A172 (cell line): ENCODE measurements around the gene TMEM243. TPM values are rescaled to one million over a fixed set of nuclear protein-coding genes. Genes with fewer than 3 reads are reported as not detected.
"Not testable (repeated sequence)": the region's sequence is repeated elsewhere in the genome, so short reads cannot be mapped to it uniquely, and the experiment has no call there.

Experiments
- DNase-seq: peaks from one replicate; pipeline ENCODE4 v3.0.0-alpha.2; 2015; ENCODE audit warnings: low spot score
- total RNA-seq: library from RNA; depleted of rRNA; stranded (reverse); fragments of >200 nt; shearing (Covaris generic); gene quantifications from 2 replicates; pipeline ENCODE4 v1.2.3, GENCODE V29; 2014

The TMEM243 gene
- total RNA-seq, 1 experiment from 2014 or later: 22.8 TPM

GRCh38 chr7:87212498-87212897 lies 7.0 kb downstream of the TMEM243 start:
- no peak for DNase-seq

GRCh38 chr7:87210506-87210905 lies 9.0 kb downstream of the TMEM243 start:
- DNase-seq: no peak

GRCh38 chr7:87209295-87209924 lies 10.1 kb downstream of the TMEM243 start:
- no peak for DNase-seq

- DNase-seq: peak; percentile 59
Observed at GRCh38 chr7:87206361-87206760, 13.2 kb downstream of the TMEM243 start.

GRCh38 chr7:87205701-87206100 lies 13.8 kb downstream of the TMEM243 start:
- not testable (repeated sequence) for DNase-seq

- DNase-seq: no peak
Observed at GRCh38 chr7:87204933-87205332, 14.6 kb downstream of the TMEM243 start.

GRCh38 chr7:87203929-87204328 lies 15.6 kb downstream of the TMEM243 start:
- DNase-seq: not testable (repeated sequence)

GRCh38 chr7:87202705-87203104 lies 16.8 kb downstream of the TMEM243 start:
- no peak for DNase-seq

GRCh38 chr7:87202208-87202607 lies 17.3 kb downstream of the TMEM243 start:
- no peak for DNase-seq

- no peak for DNase-seq
Observed at GRCh38 chr7:87199700-87200450, 19.7 kb downstream of the TMEM243 start.

- no peak for DNase-seq
Observed at GRCh38 chr7:87199241-87199640, 20.3 kb downstream of the TMEM243 start.

- no peak for DNase-seq
Observed at GRCh38 chr7:87193912-87194311, 25.6 kb downstream of the TMEM243 start.

- no peak for DNase-seq
Observed at GRCh38 chr7:87192784-87193487, 26.6 kb downstream of the TMEM243 start.

GRCh38 chr7:87190783-87191182 lies 28.7 kb downstream of the TMEM243 start:
- no peak for DNase-seq

GRCh38 chr7:87188930-87189329 lies 30.6 kb downstream of the TMEM243 start:
- no peak for DNase-seq

GRCh38 chr7:87187120-87187519 lies 32.4 kb downstream of the TMEM243 start:
- no peak for DNase-seq

- DNase-seq: no peak
Observed at GRCh38 chr7:87179180-87179579, 40.4 kb downstream of the TMEM243 start.

- DNase-seq: no peak
Observed at GRCh38 chr7:87178320-87178719, 41.2 kb downstream of the TMEM243 start.

- DNase-seq: no peak
Observed at GRCh38 chr7:87173471-87173870, 46.1 kb downstream of the TMEM243 start.

- no peak for DNase-seq
Observed at GRCh38 chr7:87171282-87171934, 48.1 kb downstream of the TMEM243 start.

- DNase-seq: no peak
Observed at GRCh38 chr7:87170828-87171227, 48.7 kb downstream of the TMEM243 start.

- no peak for DNase-seq
Observed at GRCh38 chr7:87164433-87164832, 55.1 kb downstream of the TMEM243 start.
